Hematopoietic multipotent progenitor cell treated with erythropoietin and hydrocortisone succinate and interleukin-3 and kit ligand, for 15 days (in vitro differentiated cells): ENCODE measurements around the gene CLHC1.
A peak's percentile ranks its signal among the peaks of the same experiment; 100 is the strongest.
"Not testable (repeated sequence)": the region's sequence is repeated elsewhere in the genome, so short reads cannot be mapped to it uniquely, and the experiment has no call there.

Source experiments
- DNase-seq: peaks from one replicate; pipeline ENCODE4 v3.0.0-alpha.2; 2015; ENCODE audit warnings: low spot score

Gene CLHC1

GRCh38 chr2:55153584-55154299 lies 78.4 kb downstream of the CLHC1 start:
- no peak for DNase-seq

- DNase-seq = no peak
Observed at GRCh38 chr2:55152475-55153412, 79.3 kb downstream of the CLHC1 start.

DNA sequence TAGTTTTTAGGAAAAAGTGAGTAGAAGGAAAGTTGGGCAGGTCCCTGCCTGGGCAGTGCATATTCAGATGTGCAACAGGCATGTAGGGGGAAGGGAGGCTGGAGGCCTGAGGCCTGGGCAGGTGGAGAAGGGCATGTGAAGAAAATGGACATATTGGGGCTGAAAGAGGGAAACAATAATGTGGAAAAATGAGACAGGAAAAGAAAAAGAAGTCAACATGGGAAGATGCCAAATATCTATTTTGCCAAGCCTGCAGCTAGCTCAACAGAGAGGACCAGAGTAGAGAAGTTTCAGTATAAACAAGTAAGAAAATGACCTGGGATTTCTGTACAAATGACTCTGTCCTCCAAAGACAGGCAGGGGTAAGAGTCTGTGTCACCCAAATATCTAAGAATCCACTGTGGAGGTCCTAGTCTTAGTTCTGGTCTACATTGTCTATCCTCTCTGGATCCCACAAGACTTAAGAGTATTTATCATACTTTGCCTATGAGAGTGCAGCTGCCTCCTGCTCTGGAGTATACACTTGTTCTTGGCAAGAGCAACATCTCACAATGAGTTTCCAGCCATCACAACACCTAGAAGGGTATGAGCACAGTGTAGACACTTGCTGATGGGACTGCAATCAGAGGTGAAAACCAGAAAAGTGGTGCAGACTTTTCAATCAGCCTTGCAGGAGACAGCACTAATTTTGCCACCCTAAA lies 80.2 kb downstream of the CLHC1 start:
- no peak for DNase-seq

GRCh38 chr2:55150834-55151233 lies 81.3 kb downstream of the CLHC1 start:
- DNase-seq = no peak

- DNase-seq = no peak
Observed at GRCh38 chr2:55148269-55148668, 83.8 kb downstream of the CLHC1 start.

- DNase-seq = no peak
Observed at GRCh38 chr2:55147531-55147930, 84.6 kb downstream of the CLHC1 start.

GRCh38 chr2:55147041-55147440 lies 85.1 kb downstream of the CLHC1 start:
- no peak for DNase-seq

- DNase-seq = no peak
Observed at GRCh38 chr2:55146263-55146662, 85.8 kb downstream of the CLHC1 start.

- no peak for DNase-seq
Observed at GRCh38 chr2:55144922-55145820, 86.9 kb downstream of the CLHC1 start.

DNA sequence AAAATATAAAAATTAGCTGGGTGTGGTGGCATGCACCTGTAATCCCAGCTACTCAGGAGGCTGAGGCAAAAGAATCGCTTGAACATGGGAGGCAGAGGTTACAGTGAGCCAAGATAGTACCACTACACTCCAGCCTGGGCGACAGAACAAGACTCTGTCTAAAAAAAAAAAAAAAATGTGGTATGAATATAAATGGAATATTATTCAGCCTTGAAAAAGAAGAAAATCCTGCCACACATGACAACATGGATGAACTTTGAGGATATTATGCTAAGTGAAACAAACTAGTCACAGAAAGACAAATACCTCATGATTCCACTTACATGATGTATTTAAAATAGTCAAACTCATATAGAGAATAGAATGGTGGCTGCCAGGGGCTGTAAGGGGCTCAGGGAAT lies 88.4 kb downstream of the CLHC1 start:
- DNase-seq = not testable (repeated sequence)

DNA sequence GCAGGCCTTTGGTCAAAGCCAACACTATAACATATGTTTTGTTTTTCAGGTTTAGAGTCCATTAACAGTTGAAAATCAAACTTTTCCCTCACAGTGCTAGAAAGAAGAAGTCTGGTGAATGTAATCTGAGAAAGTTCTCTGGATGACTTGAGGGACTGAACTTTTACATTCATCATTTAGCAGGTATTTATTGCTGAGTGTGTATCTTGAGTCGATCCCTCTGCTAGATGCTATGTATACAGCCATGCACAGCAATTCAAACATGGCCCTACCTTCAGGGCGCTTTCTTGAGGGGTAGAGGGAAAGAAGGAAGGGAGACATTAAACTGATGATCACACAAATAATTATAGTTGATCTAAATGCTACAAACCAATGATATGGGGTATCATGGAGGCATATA lies 89.6 kb downstream of the CLHC1 start:
- DNase-seq = no peak

- no peak for DNase-seq
Observed at GRCh38 chr2:55141572-55142413, 90.3 kb downstream of the CLHC1 start.

DNA sequence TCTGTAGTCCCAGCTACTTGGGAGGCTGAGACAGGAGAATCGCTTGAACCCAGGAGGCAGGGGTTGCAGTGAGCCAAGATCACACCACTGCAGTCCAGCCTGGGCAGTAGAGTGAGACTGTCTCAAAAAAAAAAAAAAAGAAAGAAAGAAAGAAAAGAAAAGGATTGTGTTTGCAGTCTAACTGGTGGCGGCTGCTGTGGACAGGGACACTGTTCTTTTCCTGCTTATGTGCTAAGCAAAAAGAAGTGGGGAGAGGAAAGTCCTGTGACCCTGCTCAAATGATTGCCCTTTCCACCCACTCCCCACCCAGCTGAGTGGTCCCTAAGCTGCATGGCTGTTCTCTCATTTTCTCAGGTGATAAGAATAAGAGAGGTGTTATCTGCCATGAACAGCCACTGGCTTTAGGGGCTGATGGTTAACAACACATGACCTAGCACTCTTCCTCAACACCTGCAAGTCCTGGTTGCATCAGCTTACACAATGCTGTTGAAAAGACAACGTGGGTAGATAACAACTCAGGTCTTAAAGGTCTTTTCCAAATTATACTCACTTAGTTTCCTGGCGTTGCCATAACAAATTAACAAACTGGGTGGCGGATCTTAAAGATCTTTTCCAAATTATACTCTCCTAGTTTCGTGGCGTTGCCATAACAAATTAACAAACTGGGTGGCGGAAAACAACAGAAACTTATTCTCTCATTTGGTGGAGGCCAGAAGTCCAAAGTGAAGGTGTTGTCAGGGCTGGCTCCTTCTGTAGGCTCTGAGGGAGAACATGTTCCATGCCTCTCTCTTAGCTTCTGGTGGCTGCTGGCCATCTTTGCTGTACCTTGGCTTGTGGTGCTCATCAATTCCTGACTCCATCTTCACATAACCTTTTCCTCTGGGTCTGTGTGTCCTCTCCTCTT lies 91.5 kb downstream of the CLHC1 start:
- peak; percentile 62 for DNase-seq

DNA sequence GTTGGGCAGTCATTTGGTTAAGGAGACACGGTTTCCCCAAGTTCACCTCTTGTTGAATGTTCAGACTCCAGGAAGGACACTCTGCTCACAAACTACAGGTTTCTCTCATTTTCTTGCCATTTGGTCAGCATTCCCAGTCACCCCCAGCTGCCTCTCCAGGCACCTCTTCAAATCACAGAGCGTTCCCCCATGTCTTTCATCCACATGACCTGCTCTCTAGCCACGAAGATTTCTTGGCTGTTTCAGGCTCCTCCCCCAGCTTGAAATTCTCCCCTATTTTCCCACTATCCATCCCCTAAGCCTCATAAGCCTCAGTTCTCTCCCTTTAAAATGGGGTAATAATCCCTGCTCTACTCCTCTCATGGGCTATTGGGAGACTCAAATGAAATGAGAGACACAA lies 92.8 kb downstream of the CLHC1 start:
- no peak for DNase-seq

DNA sequence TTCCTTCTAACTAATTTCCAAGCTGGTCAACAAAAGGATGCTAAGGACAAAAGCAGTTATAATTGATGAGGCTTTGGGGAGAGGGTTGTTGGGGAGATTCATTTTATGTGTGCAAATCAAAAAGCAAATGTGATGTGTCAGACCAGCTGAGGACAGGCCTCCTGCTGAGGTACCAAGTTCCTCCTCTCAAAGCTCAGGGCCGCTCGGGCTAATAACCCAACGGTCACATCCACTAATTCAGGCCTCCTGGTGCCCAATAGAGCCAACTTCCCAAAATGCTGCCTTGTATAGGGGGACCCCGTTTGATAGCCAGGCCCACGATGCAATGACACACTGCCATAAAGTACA lies 93.2 kb downstream of the CLHC1 start:
- DNase-seq = no peak

DNA sequence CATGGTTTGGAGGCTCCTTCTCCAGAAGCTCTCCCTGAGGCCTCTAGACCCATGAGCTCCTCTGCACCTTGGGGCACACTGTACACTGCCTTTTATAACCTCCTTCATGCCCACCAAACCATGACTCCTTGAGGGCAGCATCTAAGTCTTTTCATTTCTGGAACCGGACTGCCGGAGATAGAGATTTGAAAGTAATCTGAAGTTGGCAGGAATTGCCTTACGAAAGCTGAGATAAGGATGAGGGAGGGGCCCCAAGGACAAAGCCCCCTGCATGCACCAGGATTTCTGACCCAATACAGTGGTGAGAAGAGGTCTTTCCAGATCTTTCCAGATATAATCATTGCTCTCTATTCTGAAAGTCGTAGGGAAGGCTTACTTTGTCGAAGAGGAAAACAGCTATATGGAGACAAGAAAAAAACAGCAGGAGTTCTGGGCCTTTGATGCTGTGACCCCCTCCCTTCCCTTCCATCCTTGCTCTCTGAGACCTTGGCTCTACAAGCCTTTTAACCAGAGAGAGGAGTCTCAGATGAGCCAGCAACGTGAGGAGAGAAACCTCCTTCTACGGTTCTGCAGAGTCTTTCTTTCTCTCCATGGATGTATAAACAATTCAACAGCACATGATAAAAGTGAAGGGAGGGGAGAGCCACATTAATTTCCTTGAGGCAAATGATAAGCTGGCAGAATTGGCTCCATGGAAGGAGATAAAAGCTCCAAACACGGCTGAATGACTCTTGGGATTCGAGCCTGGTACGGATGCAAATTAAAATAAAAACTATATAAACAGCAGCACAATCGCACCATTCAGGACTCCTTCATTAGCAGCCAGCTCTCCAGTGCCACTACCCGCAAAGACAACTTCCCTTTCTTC lies 93.8 kb downstream of the CLHC1 start:
- no peak for DNase-seq

DNA sequence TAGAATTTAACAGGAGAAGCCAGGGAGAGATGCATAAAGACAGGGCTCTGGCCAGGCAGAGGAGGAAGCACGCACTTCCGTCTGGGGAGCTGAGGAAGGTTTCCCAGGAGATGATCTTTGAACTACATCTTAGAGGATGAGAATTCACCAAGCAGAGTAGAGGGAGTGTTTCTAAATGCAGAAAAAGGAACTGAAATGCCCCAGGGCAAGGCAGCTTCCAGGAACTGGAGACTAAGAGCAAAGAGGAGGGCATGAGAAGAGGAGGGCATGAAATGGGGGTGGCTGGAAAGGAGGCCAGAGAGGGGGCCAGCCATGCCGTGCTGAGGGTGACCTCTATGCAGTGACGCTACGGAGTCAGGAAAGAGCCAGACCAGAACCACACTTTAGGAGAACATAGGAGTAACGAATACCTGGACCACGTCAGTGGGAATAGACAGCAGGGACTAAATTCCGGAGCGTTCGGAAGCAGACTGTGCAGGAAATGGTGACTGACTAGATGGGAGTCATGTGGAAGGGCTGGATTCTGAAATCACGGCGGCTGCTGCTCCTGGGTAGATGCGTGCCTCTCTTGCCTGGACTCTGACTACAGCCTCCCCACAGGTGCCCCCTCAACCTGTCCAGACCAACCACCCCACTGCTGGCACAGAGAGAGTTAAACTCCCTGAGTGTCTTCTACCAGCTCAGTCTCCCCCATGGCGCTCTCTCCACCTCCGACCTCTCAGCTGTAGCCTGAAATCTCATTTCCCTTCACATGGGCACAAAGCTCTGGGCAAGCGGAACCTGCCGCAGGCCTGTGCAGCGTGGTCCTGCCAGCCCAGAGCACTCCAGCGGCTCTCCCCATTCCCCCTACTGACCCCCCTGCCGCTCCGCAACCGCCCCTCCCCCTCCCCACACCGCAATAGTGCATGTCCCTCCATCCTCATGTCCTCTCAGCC lies 94.8 kb downstream of the CLHC1 start:
- DNase-seq = no peak

DNA sequence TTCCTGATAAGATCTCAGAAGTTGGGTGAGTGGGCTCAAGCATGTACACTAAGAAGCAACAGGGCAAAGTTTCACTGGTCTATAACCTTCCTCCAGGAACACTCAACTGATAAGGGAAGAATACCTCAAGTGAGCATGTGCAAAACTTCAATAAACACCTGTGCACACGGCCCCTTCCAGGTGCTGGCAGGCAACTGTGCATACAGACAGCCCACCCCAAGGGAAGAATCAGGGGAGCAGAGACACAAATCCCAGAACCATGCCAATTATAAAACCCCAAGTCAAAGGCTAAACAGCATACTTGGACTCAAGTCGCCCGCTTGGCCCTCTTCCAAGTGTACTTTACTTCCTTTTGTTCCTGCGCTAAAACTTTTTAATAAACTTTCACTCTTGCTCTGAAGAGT lies 96.0 kb downstream of the CLHC1 start:
- DNase-seq = no peak
